AG04450 (cell line): ENCODE data around the gene LEO1. TPM values are rescaled to one million over a fixed set of nuclear protein-coding genes. Genes with fewer than 3 reads are reported as not detected.
A peak's percentile ranks its signal among the peaks of the same experiment; 100 is the strongest.

Source experiments
- CTCF ChIA-PET: fragments of 300-600, 350-600 bp; formaldehyde crosslinking; extraction: SDS; loops from one replicate; lab custom pipeline; 2022; ENCODE audit warnings: antibody characterized with exemption, inconsistent platforms; lab: Charles Lee
- POLR2A ChIA-PET: fragments of 350-600 bp; formaldehyde crosslinking; extraction: SDS; loops from one replicate; lab custom pipeline; 2021; ENCODE audit warnings: antibody characterized with exemption, inconsistent platforms; lab: Yijun Ruan, JAX
- DNase-seq: peaks from one replicate; pipeline ENCODE4 v3.0.0-alpha.2; 2011; ENCODE audit warnings: low read depth, low spot score
- H3K27ac ChIP-seq: one replicate; pipeline ENCODE4 v1.5.1; 2012; ENCODE audit warnings: low read depth, low read length, control low read depth
- H3K27me3 ChIP-seq: one replicate; pipeline ENCODE4 v1.6.0; 2012; ENCODE audit warnings: low read length; ENCODE audit not compliant: control insufficient read depth, insufficient read depth
- H3K4me3 ChIP-seq: 2 replicates; pipeline ENCODE4 v1.5.1; 2011; ENCODE audit warnings: mild to moderate bottlenecking, low read depth, low read length, control low read depth
- H3K9me3 ChIP-seq: 2 replicates; pipeline ENCODE4 v1.5.1; 2012; ENCODE audit warnings: low read length; ENCODE audit not compliant: control insufficient read depth, insufficient read depth
- polyA minus RNA-seq: library from RNA; depleted of rRNA, polyadenylated mRNA; stranded (reverse); fragments of >200 nt; gene quantifications from 2 replicates; pipeline ENCODE4 v1.2.3, GENCODE V29; 2011; rRNA and poly(A)+ RNA removed
- polyA plus RNA-seq: library from polyadenylated mRNA; depleted of rRNA; stranded (reverse); fragments of >200 nt; gene quantifications from 2 replicates; pipeline ENCODE4 v1.2.3, GENCODE V29; 2011; rRNA removed
- TF ChIP-seq, protein P1 (sequence below): IDR thresholded peaks from 2 replicates; pipeline ENCODE4 v1.5.1; 2011; ENCODE audit warnings: low read depth, low read length, control low read depth, inconsistent platforms

LEO1 gene
- 6.8 and 8.0 TPM in 2 replicates for polyA plus RNA-seq
- 3.1 and 7.0 TPM in 2 replicates for polyA minus RNA-seq

DNA sequence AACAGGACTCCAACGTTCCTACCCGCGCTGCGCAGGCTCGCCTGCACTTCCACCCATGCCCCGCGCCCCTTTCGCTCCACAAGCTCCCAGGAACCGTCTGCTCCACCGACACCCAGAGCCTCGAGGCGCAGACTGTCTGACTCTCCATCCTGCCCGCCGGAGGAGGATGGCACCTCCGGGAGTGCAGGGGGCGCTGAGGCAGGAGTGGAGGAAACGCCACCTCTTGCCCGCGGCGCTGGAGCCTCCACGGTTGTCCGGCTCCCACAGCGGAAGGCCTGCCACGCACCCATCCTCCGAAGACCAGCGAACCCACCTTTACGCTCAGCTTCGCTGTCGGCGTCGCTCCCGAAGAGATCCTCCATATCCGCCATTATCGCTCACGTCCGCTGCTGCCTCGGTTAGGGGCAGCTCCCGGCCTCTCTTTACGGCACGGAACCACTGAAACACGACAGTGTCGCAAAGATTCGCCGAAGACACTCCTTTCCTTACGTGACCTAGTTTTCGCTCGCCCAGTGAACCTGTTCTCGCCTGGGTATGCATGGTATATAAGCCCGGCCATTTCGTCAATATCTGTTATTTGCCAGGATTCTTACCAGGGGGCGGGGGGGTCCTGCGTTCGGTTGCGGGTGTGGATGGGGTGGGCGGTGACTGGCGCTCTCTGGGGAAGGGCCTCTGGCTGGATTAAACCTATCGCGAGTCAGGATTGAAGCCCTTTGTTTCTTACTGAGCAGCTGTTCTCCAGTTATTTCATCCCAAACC lies at the start of gene LEO1:
Gene LEO1 (minus strand): TSS at position 404 of the 759 bp plus-strand sequence. CDS start 33 bp downstream, at position 371.
- peak; percentile 97 for DNase-seq
- Histone ChIP-seq H3K27me3 (no peaks in the 10 kb centered on the region), H3K4me3 (peak within 1 kb of the TSS; percentile 96), H3K9me3 (peaks cover 13% of the 10 kb centered on the region), H3K27ac (peak within 1 kb of the TSS; percentile 87)
- ChIA-PET POLR2A (interaction anchor here (0.7 to 1.2 kb wide), 8 partner anchors 8 to 126 kb away, joined by 3 to 5 read pairs (median 4); no protein-coding TSS in a partner anchor), CTCF (interaction anchor here (0.6 to 3.4 kb wide), 10 partner anchors 15 to 258 kb away, joined by 3 to 16 read pairs (median 4); no protein-coding TSS in a partner anchor)
- TF ChIP-seq, protein P1, sequence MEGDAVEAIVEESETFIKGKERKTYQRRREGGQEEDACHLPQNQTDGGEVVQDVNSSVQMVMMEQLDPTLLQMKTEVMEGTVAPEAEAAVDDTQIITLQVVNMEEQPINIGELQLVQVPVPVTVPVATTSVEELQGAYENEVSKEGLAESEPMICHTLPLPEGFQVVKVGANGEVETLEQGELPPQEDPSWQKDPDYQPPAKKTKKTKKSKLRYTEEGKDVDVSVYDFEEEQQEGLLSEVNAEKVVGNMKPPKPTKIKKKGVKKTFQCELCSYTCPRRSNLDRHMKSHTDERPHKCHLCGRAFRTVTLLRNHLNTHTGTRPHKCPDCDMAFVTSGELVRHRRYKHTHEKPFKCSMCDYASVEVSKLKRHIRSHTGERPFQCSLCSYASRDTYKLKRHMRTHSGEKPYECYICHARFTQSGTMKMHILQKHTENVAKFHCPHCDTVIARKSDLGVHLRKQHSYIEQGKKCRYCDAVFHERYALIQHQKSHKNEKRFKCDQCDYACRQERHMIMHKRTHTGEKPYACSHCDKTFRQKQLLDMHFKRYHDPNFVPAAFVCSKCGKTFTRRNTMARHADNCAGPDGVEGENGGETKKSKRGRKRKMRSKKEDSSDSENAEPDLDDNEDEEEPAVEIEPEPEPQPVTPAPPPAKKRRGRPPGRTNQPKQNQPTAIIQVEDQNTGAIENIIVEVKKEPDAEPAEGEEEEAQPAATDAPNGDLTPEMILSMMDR: peak; percentile 51

- Histone ChIP-seq H3K27me3 (no peaks in the 10 kb centered on the region), H3K4me3 (peak overlapping the region; percentile 91), H3K9me3 (no peaks in the 10 kb centered on the region; the same call in 1 of the 2 replicates), H3K27ac (no peak overlapping the region)
- TF ChIP-seq, protein P1: no peak
- POLR2A ChIA-PET: interaction anchor here (0.7 to 1.1 kb wide), 3 partner anchors 29 to 50 kb away, joined by 3 to 5 read pairs (median 4); no protein-coding TSS in a partner anchor
- peak; percentile 91 for DNase-seq
- CTCF ChIA-PET: no interaction called here
Measured at GRCh38 chr15:52021128-52021671, 49.6 kb upstream of the LEO1 start.

DNA sequence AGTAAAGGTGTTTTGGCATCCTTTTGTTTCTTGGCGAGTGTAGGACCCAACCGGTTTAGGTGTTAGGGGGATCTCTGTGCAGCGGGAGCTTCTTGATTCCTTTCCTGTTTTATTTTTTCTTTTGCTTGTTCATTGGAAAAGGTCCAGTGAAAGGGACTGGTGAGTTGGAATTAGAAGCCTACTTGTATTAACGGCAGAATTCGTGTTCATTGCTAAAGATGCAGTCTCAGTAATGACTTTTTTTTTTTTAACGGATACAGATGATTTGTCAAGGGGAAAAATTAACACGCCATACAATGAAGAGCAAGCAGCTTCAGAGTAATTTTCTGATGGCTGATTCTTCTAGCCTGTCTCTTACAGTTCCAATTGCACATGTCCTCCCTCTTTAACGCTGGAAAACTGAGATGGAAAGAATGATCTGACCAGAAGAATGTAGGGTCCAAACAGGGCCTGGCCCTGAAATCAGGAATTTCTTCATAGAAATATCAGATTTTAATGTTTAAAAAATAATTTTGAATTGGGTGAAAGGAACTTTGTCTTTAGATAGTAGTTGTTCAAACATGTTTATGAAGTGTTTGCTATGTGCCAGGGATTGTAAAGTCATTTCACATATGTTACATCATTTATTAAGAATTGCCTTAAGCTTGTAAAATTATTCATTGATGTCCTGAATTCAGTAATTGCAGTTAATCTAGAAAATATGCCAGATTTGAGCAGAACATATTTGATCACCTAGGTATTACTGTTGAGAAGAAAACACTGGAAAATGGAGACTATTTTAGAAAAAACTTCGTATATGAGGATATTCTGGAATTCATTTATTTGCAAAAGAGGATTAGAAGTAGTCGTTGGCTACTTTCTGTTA lies 48.9 kb upstream of the LEO1 start:
- ChIA-PET CTCF (interaction anchor here (1.2 kb wide), 1 partner anchor 58 kb away, joined by 5 read pairs; no protein-coding TSS in a partner anchor), POLR2A (interaction anchor here (0.7 to 1.1 kb wide), 3 partner anchors 35 to 50 kb away, joined by 4 to 5 read pairs (median 4); partner anchors contain the start of gene LEO1)
- H3K9me3 ChIP-seq: no peaks in the 10 kb centered on the region; the same call in 1 of the 2 replicates
- H3K27ac ChIP-seq: peak overlapping the region; percentile 99
- DNase-seq: no peak
- TF ChIP-seq, protein P1: no peak
- H3K4me3 ChIP-seq: peak overlapping the region; percentile 91
- no peaks in the 10 kb centered on the region for H3K27me3 ChIP-seq

- Histone ChIP-seq H3K27me3 (no peaks in the 10 kb centered on the region), H3K9me3 (no peaks in the 10 kb centered on the region; the same call in 1 of the 2 replicates), H3K27ac (peak overlapping the region; percentile 99), H3K4me3 (peak overlapping the region; percentile 91)
- TF ChIP-seq, protein P1: no peak
- DNase-seq: peak; percentile 77
- ChIA-PET POLR2A (interaction anchor here (1.1 kb wide), 1 partner anchor 48 kb away, joined by 4 read pairs; the partner anchor contains the start of gene LEO1), CTCF (interaction anchor here (1.2 kb wide), 1 partner anchor 59 kb away, joined by 5 read pairs; no protein-coding TSS in a partner anchor)
Measured at GRCh38 chr15:52019394-52020220, 48.0 kb upstream of the LEO1 start.
